WTC11 (cell line): ENCODE data around the gene NEK3. TPM values are rescaled to one million over a fixed set of nuclear protein-coding genes. Genes with fewer than 3 reads are reported as not detected.
A peak's percentile ranks its signal among the peaks of the same experiment; 100 is the strongest.

Source experiments
- ATF3 ChIP-seq: sonication (generic); formaldehyde crosslinking; conservative IDR thresholded peaks from 2 replicates; pipeline ENCODE4 v1.8.1; 2022; ENCODE audit warnings: mild to moderate bottlenecking, missing genetic modification reagents
- CTCF ChIP-seq: fragments of 200-600 bp; IDR thresholded peaks from 2 replicates; pipeline ENCODE4 v1.8.0; 2022; ENCODE audit warnings: antibody characterized with exemption
- E2F1 ChIP-seq: sonication (generic); formaldehyde crosslinking; IDR thresholded peaks from 2 replicates; pipeline ENCODE4 v1.8.0; 2022; ENCODE audit warnings: mild to moderate bottlenecking, missing genetic modification reagents
- EMX1 ChIP-seq: fragments of 250-450 bp; sonication (Bioruptor Pico); IDR thresholded peaks from 2 replicates; pipeline ENCODE4 v1.8.0; 2021; ENCODE audit warnings: mild to moderate bottlenecking
- ETV6 ChIP-seq: sonication (generic); formaldehyde crosslinking; IDR thresholded peaks from 2 replicates; pipeline ENCODE4 v1.8.1; 2022; ENCODE audit warnings: mild to moderate bottlenecking, missing genetic modification reagents
- GABPB1 ChIP-seq: sonication (generic); formaldehyde crosslinking; IDR thresholded peaks from 2 replicates; pipeline ENCODE4 v1.8.1; 2023; ENCODE audit warnings: mild to moderate bottlenecking, missing genetic modification reagents
- GRHL2 ChIP-seq: fragments of 250-450 bp; sonication (Bioruptor Pico); IDR thresholded peaks from 2 replicates; pipeline ENCODE4 v1.8.0; 2022; ENCODE audit warnings: mild to moderate bottlenecking, moderate library complexity; ENCODE audit not compliant: insufficient replicate concordance, severe bottlenecking
- JUN ChIP-seq: sonication (generic); formaldehyde crosslinking; IDR thresholded peaks from 2 replicates; pipeline ENCODE4 v1.8.0; 2023; ENCODE audit warnings: mild to moderate bottlenecking, missing genetic modification reagents
- KAT7 ChIP-seq: sonication (generic); formaldehyde crosslinking; IDR thresholded peaks from 2 replicates; pipeline ENCODE4 v1.8.1; 2023; ENCODE audit warnings: missing genetic modification reagents, mild to moderate bottlenecking, borderline replicate concordance
- MLX ChIP-seq: sonication (generic); formaldehyde crosslinking; IDR thresholded peaks from 2 replicates; pipeline ENCODE4 v1.8.1; 2023; ENCODE audit warnings: mild to moderate bottlenecking, missing genetic modification reagents, moderate library complexity
- MYBL2 ChIP-seq: sonication (generic); formaldehyde crosslinking; IDR thresholded peaks from 2 replicates; pipeline ENCODE4 v1.8.1; 2023; ENCODE audit warnings: mild to moderate bottlenecking, moderate library complexity, missing genetic modification reagents
- NFATC4 ChIP-seq: fragments of 250-450 bp; sonication (Bioruptor Pico); IDR thresholded peaks from 2 replicates; pipeline ENCODE4 v1.9.0; 2021; ENCODE audit warnings: mild to moderate bottlenecking
- PRRX2 ChIP-seq: fragments of 250-450 bp; sonication (Bioruptor Pico); IDR thresholded peaks from 2 replicates; pipeline ENCODE4 v1.8.0; 2021; ENCODE audit warnings: mild to moderate bottlenecking
- RELA ChIP-seq: sonication (generic); formaldehyde crosslinking; IDR thresholded peaks from 2 replicates; pipeline ENCODE4 v1.8.1; 2022; ENCODE audit warnings: missing genetic modification reagents, mild to moderate bottlenecking, borderline replicate concordance
- USF1 ChIP-seq: sonication (generic); formaldehyde crosslinking; IDR thresholded peaks from 2 replicates; pipeline ENCODE4 v1.8.0; 2022; ENCODE audit warnings: mild to moderate bottlenecking, missing genetic modification reagents
- ZBTB21 ChIP-seq: sonication (generic); formaldehyde crosslinking; IDR thresholded peaks from 2 replicates; pipeline ENCODE4 v1.8.1; 2023; ENCODE audit warnings: mild to moderate bottlenecking, missing genetic modification reagents, borderline replicate concordance
- ZBTB43 ChIP-seq: sonication (generic); formaldehyde crosslinking; IDR thresholded peaks from 2 replicates; pipeline ENCODE4 v1.8.1; 2023; ENCODE audit warnings: mild to moderate bottlenecking, missing genetic modification reagents
- ZNF232 ChIP-seq: sonication (generic); formaldehyde crosslinking; IDR thresholded peaks from 2 replicates; pipeline ENCODE4 v1.8.0; 2022; ENCODE audit warnings: mild to moderate bottlenecking, missing genetic modification reagents
- ZNF416 ChIP-seq: fragments of 250-450 bp; sonication (Bioruptor Pico); IDR thresholded peaks from 2 replicates; pipeline ENCODE4 v1.9.0; 2021; ENCODE audit warnings: mild to moderate bottlenecking, inconsistent platforms
- ZNF423 ChIP-seq: fragments of 250-450 bp; sonication (Bioruptor Pico); IDR thresholded peaks from 2 replicates; pipeline ENCODE4 v2.1.2; 2022; ENCODE audit warnings: mild to moderate bottlenecking, moderate library complexity
- ZSCAN18 ChIP-seq: fragments of 250-450 bp; sonication (Bioruptor Pico); IDR thresholded peaks from 2 replicates; pipeline ENCODE4 v2.1.2; 2022; ENCODE audit warnings: mild to moderate bottlenecking, moderate library complexity
- total RNA-seq: library from RNA; stranded (reverse); gene quantifications from 3 replicates; pipeline ENCODE4 v1.2.3, GENCODE V29; 2021
- TF ChIP-seq, protein P1 (sequence below): sonication (generic); formaldehyde crosslinking; IDR thresholded peaks from 2 replicates; pipeline ENCODE4 v1.8.1; 2023; ENCODE audit warnings: mild to moderate bottlenecking, missing genetic modification reagents
- TF ChIP-seq, protein P2 (sequence below): fragments of 250-450 bp; sonication (Bioruptor Pico); IDR thresholded peaks from 2 replicates; pipeline ENCODE4 v1.9.0; 2021; ENCODE audit warnings: mild to moderate bottlenecking
- TF ChIP-seq, protein P3 (sequence below): fragments of 250-450 bp; sonication (Bioruptor Pico); IDR thresholded peaks from 2 replicates; pipeline ENCODE4 v1.9.0; 2021; ENCODE audit warnings: moderate library complexity, mild to moderate bottlenecking, inconsistent platforms, borderline replicate concordance

NEK3 gene
- total RNA-seq, 1 experiment from 2014 or later, result 33.3 TPM

DNA sequence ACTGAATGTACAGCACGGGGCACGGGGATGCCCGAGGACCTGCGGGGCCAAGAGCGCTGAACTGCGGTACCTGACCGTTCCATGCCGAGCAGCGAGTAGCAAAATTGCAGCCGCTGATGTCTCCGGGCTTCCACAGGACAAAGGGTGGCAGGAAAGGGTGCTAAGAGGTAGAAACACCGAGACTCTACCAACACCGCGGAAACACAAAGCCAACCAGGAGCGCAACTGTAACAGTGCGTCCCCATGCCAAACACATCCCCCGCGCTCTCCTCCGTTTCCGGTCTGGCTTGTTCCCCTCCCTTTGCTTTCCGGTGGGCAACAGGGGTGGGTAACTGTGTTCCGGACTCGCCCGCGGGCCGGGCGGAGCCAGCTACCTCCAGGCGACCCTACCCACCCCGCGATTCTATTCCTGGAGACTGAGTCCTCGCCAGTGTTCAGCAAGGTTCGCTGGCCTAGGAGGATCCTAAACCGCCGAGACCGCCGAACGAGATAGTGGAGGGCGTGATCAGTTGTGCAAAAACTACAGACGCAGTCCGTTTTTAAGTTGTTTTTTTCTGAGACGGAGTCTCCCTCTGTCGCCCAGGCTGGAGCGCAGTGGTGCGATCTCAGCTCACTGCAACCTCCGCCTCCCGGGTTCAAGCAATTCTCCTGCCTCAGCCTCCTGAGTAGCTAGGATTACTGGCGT is 34.9 kb upstream of the NEK3 start (continued):
- TF ChIP-seq CTCF (no peak), GABPB1 (CRISPR knock-in tag) (peak; percentile 95), ZNF423 (CRISPR knock-in tag) (no peak), ETV6 (CRISPR knock-in tag) (peak; percentile 89), RELA (CRISPR knock-in tag) (no peak), GRHL2 (CRISPR knock-in tag) (no peak), ZSCAN18 (CRISPR knock-in tag) (no peak), JUN (CRISPR knock-in tag) (0 out of 2 replicates have a peak, but pooled peaks have one; percentile 2), ZBTB21 (CRISPR knock-in tag) (peak; percentile 47; the same call in 1 of the 2 replicates), ZNF416 (CRISPR knock-in tag) (no peak), PRRX2 (peak; percentile 80; the same call in 1 of the 2 replicates), ATF3 (CRISPR knock-in tag) (no peak), USF1 (CRISPR knock-in tag) (no peak), MLX (CRISPR knock-in tag) (no peak), ZBTB43 (CRISPR knock-in tag) (peak; percentile 53; the same call in 1 of the 2 replicates), MYBL2 (CRISPR knock-in tag) (peak; percentile 62; the same call in 1 of the 2 replicates), ZNF232 (CRISPR knock-in tag) (0 out of 2 replicates have a peak, but pooled peaks have one; percentile 68), KAT7 (no peak; the same call in 1 of the 2 replicates), E2F1 (CRISPR knock-in tag) (no peak), EMX1 (CRISPR knock-in tag) (peak; percentile 66; the same call in 1 of the 2 replicates), NFATC4 (CRISPR knock-in tag) (0 out of 2 replicates have a peak, but pooled peaks have one; percentile 66)
- TF ChIP-seq, protein P1, sequence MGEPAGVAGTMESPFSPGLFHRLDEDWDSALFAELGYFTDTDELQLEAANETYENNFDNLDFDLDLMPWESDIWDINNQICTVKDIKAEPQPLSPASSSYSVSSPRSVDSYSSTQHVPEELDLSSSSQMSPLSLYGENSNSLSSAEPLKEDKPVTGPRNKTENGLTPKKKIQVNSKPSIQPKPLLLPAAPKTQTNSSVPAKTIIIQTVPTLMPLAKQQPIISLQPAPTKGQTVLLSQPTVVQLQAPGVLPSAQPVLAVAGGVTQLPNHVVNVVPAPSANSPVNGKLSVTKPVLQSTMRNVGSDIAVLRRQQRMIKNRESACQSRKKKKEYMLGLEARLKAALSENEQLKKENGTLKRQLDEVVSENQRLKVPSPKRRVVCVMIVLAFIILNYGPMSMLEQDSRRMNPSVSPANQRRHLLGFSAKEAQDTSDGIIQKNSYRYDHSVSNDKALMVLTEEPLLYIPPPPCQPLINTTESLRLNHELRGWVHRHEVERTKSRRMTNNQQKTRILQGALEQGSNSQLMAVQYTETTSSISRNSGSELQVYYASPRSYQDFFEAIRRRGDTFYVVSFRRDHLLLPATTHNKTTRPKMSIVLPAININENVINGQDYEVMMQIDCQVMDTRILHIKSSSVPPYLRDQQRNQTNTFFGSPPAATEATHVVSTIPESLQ (CRISPR knock-in tag), result no peak
- TF ChIP-seq, protein P2, sequence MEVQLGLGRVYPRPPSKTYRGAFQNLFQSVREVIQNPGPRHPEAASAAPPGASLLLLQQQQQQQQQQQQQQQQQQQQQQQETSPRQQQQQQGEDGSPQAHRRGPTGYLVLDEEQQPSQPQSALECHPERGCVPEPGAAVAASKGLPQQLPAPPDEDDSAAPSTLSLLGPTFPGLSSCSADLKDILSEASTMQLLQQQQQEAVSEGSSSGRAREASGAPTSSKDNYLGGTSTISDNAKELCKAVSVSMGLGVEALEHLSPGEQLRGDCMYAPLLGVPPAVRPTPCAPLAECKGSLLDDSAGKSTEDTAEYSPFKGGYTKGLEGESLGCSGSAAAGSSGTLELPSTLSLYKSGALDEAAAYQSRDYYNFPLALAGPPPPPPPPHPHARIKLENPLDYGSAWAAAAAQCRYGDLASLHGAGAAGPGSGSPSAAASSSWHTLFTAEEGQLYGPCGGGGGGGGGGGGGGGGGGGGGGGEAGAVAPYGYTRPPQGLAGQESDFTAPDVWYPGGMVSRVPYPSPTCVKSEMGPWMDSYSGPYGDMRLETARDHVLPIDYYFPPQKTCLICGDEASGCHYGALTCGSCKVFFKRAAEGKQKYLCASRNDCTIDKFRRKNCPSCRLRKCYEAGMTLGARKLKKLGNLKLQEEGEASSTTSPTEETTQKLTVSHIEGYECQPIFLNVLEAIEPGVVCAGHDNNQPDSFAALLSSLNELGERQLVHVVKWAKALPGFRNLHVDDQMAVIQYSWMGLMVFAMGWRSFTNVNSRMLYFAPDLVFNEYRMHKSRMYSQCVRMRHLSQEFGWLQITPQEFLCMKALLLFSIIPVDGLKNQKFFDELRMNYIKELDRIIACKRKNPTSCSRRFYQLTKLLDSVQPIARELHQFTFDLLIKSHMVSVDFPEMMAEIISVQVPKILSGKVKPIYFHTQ (CRISPR knock-in tag), result no peak
- TF ChIP-seq, protein P3, sequence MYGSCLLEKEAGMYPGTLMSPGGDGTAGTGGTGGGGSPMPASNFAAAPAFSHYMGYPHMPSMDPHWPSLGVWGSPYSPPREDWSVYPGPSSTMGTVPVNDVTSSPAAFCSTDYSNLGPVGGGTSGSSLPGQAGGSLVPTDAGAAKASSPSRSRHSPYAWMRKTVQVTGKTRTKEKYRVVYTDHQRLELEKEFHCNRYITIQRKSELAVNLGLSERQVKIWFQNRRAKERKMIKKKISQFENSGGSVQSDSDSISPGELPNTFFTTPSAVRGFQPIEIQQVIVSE (CRISPR knock-in tag), result no peak
